Lower lobe of right lung (tissue), 2 donors: ENCODE data around the gene MYOM3. TPM values are rescaled to one million over a fixed set of nuclear protein-coding genes. Genes with fewer than 3 reads are reported as not detected.

Experiments used
- ATAC-seq, 2 donors: fragments of 200-7000 bp; cut with Tn5 transposase; one replicate each; pipeline ENCODE4 v1.9.1; 2020 to 2022; ENCODE audit warnings: mild to moderate bottlenecking in 2 of 2, moderate library complexity in 2 of 2
- DNase-seq: peaks from one replicate; pipeline ENCODE4 v3.0.0-alpha.2; 2020
- H3K27ac ChIP-seq: fragments of 200-600 bp; one replicate; pipeline ENCODE4 v1.8.0; 2022
- H3K27me3 ChIP-seq: fragments of 200-600 bp; one replicate; pipeline ENCODE4 v1.8.0; 2022; ENCODE audit warnings: low read depth
- H3K36me3 ChIP-seq: fragments of 200-600 bp; one replicate; pipeline ENCODE4 v1.8.0; 2022; ENCODE audit warnings: mild to moderate bottlenecking
- H3K4me1 ChIP-seq: fragments of 200-600 bp; one replicate; pipeline ENCODE4 v1.8.0; 2022
- H3K4me3 ChIP-seq: fragments of 200-600 bp; one replicate; pipeline ENCODE4 v1.8.0; 2022; ENCODE audit warnings: mild to moderate bottlenecking
- H3K9me3 ChIP-seq: fragments of 200-600 bp; one replicate; pipeline ENCODE4 v1.8.0; 2022
- intact Hi-C: fragments of 100-400 bp; cut with DNase I; formaldehyde crosslinking; loops from one replicate; pipeline ENCODE4 v1.11.0; 2022
- total RNA-seq: library from RNA; stranded (reverse); fragmentation: NEBNext Ultra II Directional; extraction: Animal tissue kit (Norgen Biotek cat#: 25700); gene quantifications from one replicate; pipeline ENCODE4 v1.2.1, GENCODE V29; 2021
- TF ChIP-seq, protein P1 (sequence below): fragments of 200-600 bp; IDR thresholded peaks from one replicate; pipeline ENCODE4 v1.8.0; 2022; ENCODE audit warnings: antibody characterized with exemption, mild to moderate bottlenecking
- donor health status: DM: no; HTN: yes; CAD: no; lungs with severe emphysema.

MYOM3 gene
- total RNA-seq, 1 donor from 2014 or later = 0.15 TPM

DNA sequence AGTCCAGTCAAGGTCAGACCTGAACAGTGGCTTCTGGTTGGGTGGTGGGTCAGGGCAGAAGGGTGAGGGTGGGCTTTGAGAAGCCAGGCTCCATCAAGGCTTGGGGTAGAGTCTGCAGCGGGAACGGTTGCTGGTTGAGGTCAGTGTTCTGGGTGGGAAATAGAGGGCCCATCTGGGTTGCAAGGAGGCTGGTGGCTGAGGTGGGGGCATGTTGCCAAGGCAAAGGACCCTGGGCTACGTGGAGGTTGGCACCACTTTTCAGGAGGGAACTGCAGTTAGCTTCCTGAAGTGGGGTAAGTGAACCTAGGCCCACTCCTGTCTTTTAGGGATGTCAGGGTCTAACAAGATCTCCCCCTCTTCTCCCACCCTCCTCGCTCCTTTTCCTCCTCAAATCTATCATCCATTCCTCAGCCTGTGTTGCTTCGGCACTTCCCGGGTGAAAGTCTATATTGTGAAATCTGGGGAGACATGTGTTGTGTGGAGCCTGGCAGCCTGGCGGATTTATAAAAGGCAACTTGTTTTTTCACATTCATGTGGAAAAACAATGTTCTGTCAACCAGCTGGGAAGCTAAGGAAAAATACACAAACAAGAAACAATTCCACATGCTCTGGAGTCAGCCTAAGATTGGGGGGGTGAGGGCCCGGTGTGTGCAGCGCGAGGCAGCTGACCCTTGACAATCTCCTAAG is 29.5 kb upstream of the MYOM3 start:
- TF ChIP-seq, protein P1, sequence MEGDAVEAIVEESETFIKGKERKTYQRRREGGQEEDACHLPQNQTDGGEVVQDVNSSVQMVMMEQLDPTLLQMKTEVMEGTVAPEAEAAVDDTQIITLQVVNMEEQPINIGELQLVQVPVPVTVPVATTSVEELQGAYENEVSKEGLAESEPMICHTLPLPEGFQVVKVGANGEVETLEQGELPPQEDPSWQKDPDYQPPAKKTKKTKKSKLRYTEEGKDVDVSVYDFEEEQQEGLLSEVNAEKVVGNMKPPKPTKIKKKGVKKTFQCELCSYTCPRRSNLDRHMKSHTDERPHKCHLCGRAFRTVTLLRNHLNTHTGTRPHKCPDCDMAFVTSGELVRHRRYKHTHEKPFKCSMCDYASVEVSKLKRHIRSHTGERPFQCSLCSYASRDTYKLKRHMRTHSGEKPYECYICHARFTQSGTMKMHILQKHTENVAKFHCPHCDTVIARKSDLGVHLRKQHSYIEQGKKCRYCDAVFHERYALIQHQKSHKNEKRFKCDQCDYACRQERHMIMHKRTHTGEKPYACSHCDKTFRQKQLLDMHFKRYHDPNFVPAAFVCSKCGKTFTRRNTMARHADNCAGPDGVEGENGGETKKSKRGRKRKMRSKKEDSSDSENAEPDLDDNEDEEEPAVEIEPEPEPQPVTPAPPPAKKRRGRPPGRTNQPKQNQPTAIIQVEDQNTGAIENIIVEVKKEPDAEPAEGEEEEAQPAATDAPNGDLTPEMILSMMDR = no peak
- Histone ChIP-seq H3K27me3 (no peaks in the 10 kb centered on the region), H3K9me3 (no peaks in the 10 kb centered on the region), H3K4me3 (no peak overlapping the region), H3K27ac (no peak overlapping the region), H3K4me1 (no peaks in the 10 kb centered on the region), H3K36me3 (no peaks in the 10 kb centered on the region)
- DNase-seq (no peak), ATAC-seq (peak in 1 of 2 donors; percentile 6)
- intact Hi-C loops = no loop called here

DNA sequence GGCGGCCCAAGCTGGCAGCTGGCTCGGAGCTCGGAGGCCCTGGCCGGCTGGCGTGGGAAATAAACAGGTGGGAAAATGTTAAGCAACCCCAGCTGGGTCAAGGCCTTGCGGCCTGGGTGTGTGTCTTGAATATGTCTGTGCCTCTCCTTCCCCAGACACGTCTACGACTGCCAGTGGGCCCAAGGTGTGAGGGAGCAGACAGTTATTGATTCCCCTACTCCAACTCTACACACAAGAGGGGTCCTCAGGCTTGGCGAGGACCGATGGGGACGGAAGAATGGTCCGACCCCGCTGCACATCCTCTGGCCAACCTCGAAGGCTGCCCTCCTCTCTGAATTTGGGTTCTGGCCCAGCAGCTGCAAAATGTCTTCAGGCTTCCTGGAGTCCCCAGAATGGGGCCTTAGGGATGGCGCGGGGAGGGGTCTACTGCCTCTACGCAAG is 28.8 kb upstream of the MYOM3 start:
- TF ChIP-seq, protein P1 = no peak
- Histone ChIP-seq H3K27me3 (no peaks in the 10 kb centered on the region), H3K27ac (no peak overlapping the region), H3K36me3 (no peaks in the 10 kb centered on the region), H3K9me3 (no peaks in the 10 kb centered on the region), H3K4me1 (no peaks in the 10 kb centered on the region), H3K4me3 (no peak overlapping the region)
- intact Hi-C loops = no loop called here
- no peak for DNase-seq
- no peak for ATAC-seq

DNA sequence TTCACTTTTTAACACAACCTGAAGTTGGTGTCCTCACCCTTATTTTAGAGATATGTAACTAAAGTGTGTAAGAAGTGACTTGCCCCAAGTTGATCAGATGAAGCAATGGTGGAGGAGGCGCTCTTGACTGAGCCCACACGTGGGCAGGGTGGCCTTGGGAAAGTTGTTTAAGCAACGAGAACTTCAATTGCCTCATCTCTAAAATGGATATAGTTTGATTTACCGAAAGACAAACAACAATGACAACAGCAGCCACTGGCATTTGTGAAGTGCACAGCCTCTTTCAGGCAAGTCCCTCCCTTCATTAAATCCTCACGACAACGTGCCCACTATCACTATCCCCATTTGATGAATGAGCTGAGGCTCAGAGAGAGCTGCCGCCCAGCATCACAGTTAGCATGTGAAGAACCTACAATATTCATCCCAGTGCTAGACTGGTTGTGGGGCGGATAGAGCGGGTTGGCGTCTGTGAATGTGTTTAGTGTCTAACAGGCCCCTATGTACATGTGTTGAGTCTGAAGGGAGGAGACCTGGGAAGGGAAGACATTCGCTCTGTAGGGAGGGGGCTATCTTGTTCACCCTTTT is 28.0 kb upstream of the MYOM3 start:
- no peaks in the 10 kb centered on the region for H3K4me1 ChIP-seq
- H3K9me3 ChIP-seq = no peaks in the 10 kb centered on the region
- no peak overlapping the region for H3K4me3 ChIP-seq
- no peaks in the 10 kb centered on the region for H3K36me3 ChIP-seq
- DNase-seq (no peak), ATAC-seq (no peak)
- TF ChIP-seq, protein P1 = no peak
- intact Hi-C loops = no loop called here
- H3K27me3 ChIP-seq = no peaks in the 10 kb centered on the region
- no peak overlapping the region for H3K27ac ChIP-seq

DNA sequence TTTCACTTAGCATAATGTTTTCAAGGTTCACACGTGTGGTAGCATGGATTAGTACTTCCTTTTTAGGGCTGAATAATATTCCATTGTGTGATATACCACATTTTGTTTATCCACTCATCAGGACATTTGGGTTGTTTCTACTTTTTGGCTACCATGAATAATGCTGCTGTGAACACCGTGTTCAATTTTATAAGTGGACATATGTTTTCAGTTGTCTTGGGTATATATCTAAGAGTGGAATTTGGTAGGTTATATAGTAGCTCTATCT is 27.2 kb upstream of the MYOM3 start:
- DNase-seq (no peak), ATAC-seq (no peak)
- Histone ChIP-seq H3K27me3 (no peaks in the 10 kb centered on the region), H3K4me1 (no peaks in the 10 kb centered on the region), H3K27ac (no peak overlapping the region), H3K9me3 (no peaks in the 10 kb centered on the region), H3K4me3 (no peak overlapping the region), H3K36me3 (no peaks in the 10 kb centered on the region)
- intact Hi-C loops = no loop called here
- TF ChIP-seq, protein P1 = no peak

DNA sequence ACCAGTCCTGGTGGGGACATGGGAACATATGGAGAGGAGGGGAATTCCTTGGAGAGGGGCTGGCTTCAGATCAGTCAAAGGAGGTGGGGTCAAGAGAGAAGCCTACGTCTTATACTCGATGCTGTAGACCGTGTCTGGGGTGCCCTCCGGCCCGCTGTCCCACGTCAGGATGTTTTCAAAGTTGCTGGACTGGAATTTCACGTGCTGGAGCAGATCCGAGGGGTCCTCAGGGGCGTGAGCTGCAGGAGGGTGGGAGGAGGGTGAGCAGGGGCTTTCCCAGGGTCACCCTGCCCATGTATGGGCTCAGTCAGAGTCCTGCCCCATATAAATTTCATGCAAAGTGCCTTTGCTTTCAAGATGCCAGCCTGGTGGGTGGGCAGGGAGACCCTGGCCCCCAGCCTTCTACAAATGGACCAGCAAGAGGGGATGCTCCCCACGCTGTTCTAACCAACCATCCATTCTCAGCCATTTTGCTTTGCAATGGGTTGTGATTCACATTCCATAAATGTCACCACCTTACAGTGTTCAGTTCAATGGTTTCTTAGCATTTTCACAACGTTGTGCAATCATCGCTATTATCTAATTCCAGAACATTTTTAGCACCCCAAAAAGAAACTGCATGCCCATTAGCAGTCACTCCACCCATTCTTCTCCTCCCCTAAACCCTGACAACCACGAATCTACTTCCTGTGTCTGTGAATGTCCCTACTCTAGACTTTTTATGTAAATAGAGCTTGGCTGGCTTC is 26.7 kb upstream of the MYOM3 start:
- no peak overlapping the region for H3K4me3 ChIP-seq
- H3K27me3 ChIP-seq = no peaks in the 10 kb centered on the region
- no peak overlapping the region for H3K27ac ChIP-seq
- TF ChIP-seq, protein P1 = no peak
- H3K9me3 ChIP-seq = no peaks in the 10 kb centered on the region
- DNase-seq (no peak), ATAC-seq (no peak)
- no peaks in the 10 kb centered on the region for H3K36me3 ChIP-seq
- H3K4me1 ChIP-seq = no peaks in the 10 kb centered on the region
- intact Hi-C loops = no loop called here
